HL-60 (cell line): Measurements from ENCODE around the gene ITGA2B.

ENCODE experiments used
- DNase-seq, 2 experiments: peaks; one replicate each; pipeline ENCODE4 v3.0.0-alpha.2; 2010 to 2020; ENCODE audit warnings: low read depth in 1 of 2, low spot score in 1 of 2
- H3K27ac ChIP-seq: fragments of 250-450 bp; sonication (Bioruptor Pico); replicated peaks from 2 replicates; pipeline ENCODE4 v1.5.1; 2020; ENCODE audit warnings: mild to moderate bottlenecking, moderate library complexity
- H3K27me3 ChIP-seq: fragments of 250-450 bp; sonication (Bioruptor Pico); 2 replicates; pipeline ENCODE4 v1.5.1; 2021; ENCODE audit warnings: mild to moderate bottlenecking, moderate library complexity; ENCODE audit not compliant: insufficient read depth, poor library complexity, severe bottlenecking
- H3K4me3 ChIP-seq: replicated peaks from 2 replicates; pipeline ENCODE4 v1.5.1; 2011; ENCODE audit warnings: mild to moderate bottlenecking, control low read depth, low read length; ENCODE audit not compliant: insufficient read depth
- GABPA ChIP-seq: IDR thresholded peaks from 2 replicates; pipeline ENCODE4 v1.6.1; 2012; ENCODE audit warnings: low read depth
- POLR2AphosphoS5 ChIP-seq: IDR thresholded peaks from 2 replicates; pipeline ENCODE4 v1.6.1; 2012; ENCODE audit warnings: low read depth
- REST ChIP-seq: IDR thresholded peaks from 2 replicates; pipeline ENCODE4 v1.6.1; 2012; ENCODE audit warnings: low read depth; ENCODE audit not compliant: insufficient replicate concordance
- SPI1 ChIP-seq: IDR thresholded peaks from 2 replicates; pipeline ENCODE4 v1.6.1; 2012; ENCODE audit warnings: low read depth, mild to moderate bottlenecking, borderline replicate concordance
- TF ChIP-seq, protein P1 (sequence below): IDR thresholded peaks from one replicate; pipeline ENCODE4 v1.5.1; 2011; ENCODE audit warnings: low read length, control low read depth, inconsistent platforms; ENCODE audit not compliant: insufficient read depth

The ITGA2B gene

GRCh38 chr17:44335968-44336367 is 53.5 kb downstream of the ITGA2B start:
- no peaks in the 10 kb centered on the region for H3K27me3 ChIP-seq
- H3K4me3 ChIP-seq = no peak overlapping the region
- TF ChIP-seq POLR2AphosphoS5 (no peak), GABPA (no peak), REST (no peak), SPI1 (no peak)
- TF ChIP-seq, protein P1, sequence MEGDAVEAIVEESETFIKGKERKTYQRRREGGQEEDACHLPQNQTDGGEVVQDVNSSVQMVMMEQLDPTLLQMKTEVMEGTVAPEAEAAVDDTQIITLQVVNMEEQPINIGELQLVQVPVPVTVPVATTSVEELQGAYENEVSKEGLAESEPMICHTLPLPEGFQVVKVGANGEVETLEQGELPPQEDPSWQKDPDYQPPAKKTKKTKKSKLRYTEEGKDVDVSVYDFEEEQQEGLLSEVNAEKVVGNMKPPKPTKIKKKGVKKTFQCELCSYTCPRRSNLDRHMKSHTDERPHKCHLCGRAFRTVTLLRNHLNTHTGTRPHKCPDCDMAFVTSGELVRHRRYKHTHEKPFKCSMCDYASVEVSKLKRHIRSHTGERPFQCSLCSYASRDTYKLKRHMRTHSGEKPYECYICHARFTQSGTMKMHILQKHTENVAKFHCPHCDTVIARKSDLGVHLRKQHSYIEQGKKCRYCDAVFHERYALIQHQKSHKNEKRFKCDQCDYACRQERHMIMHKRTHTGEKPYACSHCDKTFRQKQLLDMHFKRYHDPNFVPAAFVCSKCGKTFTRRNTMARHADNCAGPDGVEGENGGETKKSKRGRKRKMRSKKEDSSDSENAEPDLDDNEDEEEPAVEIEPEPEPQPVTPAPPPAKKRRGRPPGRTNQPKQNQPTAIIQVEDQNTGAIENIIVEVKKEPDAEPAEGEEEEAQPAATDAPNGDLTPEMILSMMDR = no peak
- no peak overlapping the region for H3K27ac ChIP-seq
- no peak for DNase-seq

- H3K4me3 ChIP-seq = no peak overlapping the region
- H3K27me3 ChIP-seq = no peaks in the 10 kb centered on the region
- H3K27ac ChIP-seq = no peak overlapping the region
- no peak for TF ChIP-seq REST
- no peak for DNase-seq
Measured at GRCh38 chr17:44335564-44335963, 53.9 kb downstream of the ITGA2B start.

- H3K27me3 ChIP-seq = no peaks in the 10 kb centered on the region
- TF ChIP-seq REST = no peak
- TF ChIP-seq GABPA = no peak
- peak; percentile 91 for TF ChIP-seq SPI1
- no peak for TF ChIP-seq POLR2AphosphoS5
- TF ChIP-seq, protein P1 = no peak
- no peak overlapping the region for H3K4me3 ChIP-seq
- peak in 1 of 2 experiments; percentile 45 for DNase-seq
- H3K27ac ChIP-seq = peak overlapping the region; percentile 67
Measured at GRCh38 chr17:44334727-44335126, 54.7 kb downstream of the ITGA2B start.

GRCh38 chr17:44334315-44334714 is 55.1 kb downstream of the ITGA2B start:
- H3K27ac ChIP-seq = peak overlapping the region; percentile 67
- TF ChIP-seq SPI1 = no peak
- no peak for TF ChIP-seq REST
- TF ChIP-seq GABPA = no peak
- TF ChIP-seq, protein P1 = no peak
- TF ChIP-seq POLR2AphosphoS5 = no peak
- H3K27me3 ChIP-seq = no peaks in the 10 kb centered on the region
- H3K4me3 ChIP-seq = no peak overlapping the region
- DNase-seq = no peak
